ENCODE results near the gene TMEM138. TPM values are rescaled to one million over a fixed set of nuclear protein-coding genes. Genes with fewer than 3 reads are reported as not detected.

The TMEM138 gene
- total RNA-seq, 1 donor from 2014 or later = 30.7 TPM

GRCh38 chr11:61336171-61336935 is 25.8 kb upstream of the TMEM138 start:
- Histone ChIP-seq H3F3A (ENCODE audit: low read depth) (peaks cover 25% of the 10 kb centered on the region), H3K36me3 (no peaks in the 10 kb centered on the region), H3K4me2 (peak overlapping the region; percentile 39), H3K27ac (no peak overlapping the region), H3K9ac (peak overlapping the region; percentile 9), H3K27me3 (no peaks in the 10 kb centered on the region), H3K4me1 (peaks cover 11% of the 10 kb centered on the region), H4K20me1 (ENCODE audit: low read depth) (peaks cover 9% of the 10 kb centered on the region), H3K9me3 (ENCODE audit: low read depth) (no peaks in the 10 kb centered on the region), H3K4me3 (no peak overlapping the region), H2AFZ (replicated peaks) (peak overlapping the region; percentile 80), H3K79me2 (ENCODE audit: low read depth) (peaks cover 26% of the 10 kb centered on the region)
- DNase-seq (ENCODE audit: low spot score) = peak; percentile 92
- peak overlapping the region; percentile 91 for H3K27ac Mint-ChIP-seq
- TF ChIP-seq CTCF (IDR thresholded peaks at IDR 0.05) (peak; percentile 94), EZH2phosphoT487 (IDR thresholded peaks at IDR 0.05) (no peak)
- no peak overlapping the region for H3K4me3 Mint-ChIP-seq
- H3K4me1 Mint-ChIP-seq = peaks cover 32% of the 10 kb centered on the region
- H3K36me3 Mint-ChIP-seq = peaks cover 13% of the 10 kb centered on the region
- H3K27me3 Mint-ChIP-seq (ENCODE audit: insufficient read depth, low read depth) = peaks cover 2% of the 10 kb centered on the region
- H3K9me3 Mint-ChIP-seq = no peaks in the 10 kb centered on the region

- no peaks in the 10 kb centered on the region for H3K36me3 ChIP-seq
- H3K4me3 Mint-ChIP-seq = no peak overlapping the region
- H3K36me3 Mint-ChIP-seq = peaks cover 16% of the 10 kb centered on the region
- H3K27me3 Mint-ChIP-seq (ENCODE audit: insufficient read depth, low read depth) = peaks cover 2% of the 10 kb centered on the region
- no peak overlapping the region for H3K4me3 ChIP-seq
- TF ChIP-seq EZH2phosphoT487 (IDR thresholded peaks at IDR 0.05) = no peak
- TF ChIP-seq EZH2 (IDR thresholded peaks at IDR 0.05) = no peak
- no peak for TF ChIP-seq CTCF (IDR thresholded peaks at IDR 0.05)
- peaks cover 11% of the 10 kb centered on the region for H3K79me2 ChIP-seq (ENCODE audit: low read depth)
- peaks cover 25% of the 10 kb centered on the region for H3F3A ChIP-seq (ENCODE audit: low read depth)
- H4K20me1 ChIP-seq (ENCODE audit: low read depth) = no peaks in the 10 kb centered on the region
- no peak overlapping the region for H2AFZ ChIP-seq (replicated peaks)
- H3K27me3 ChIP-seq = no peaks in the 10 kb centered on the region
- no peak overlapping the region for H3K4me2 ChIP-seq
- peaks cover 3% of the 10 kb centered on the region for H3K4me1 ChIP-seq
- H3K9me3 ChIP-seq (ENCODE audit: low read depth) = no peaks in the 10 kb centered on the region
- H3K27ac ChIP-seq = no peak overlapping the region
- peaks cover 20% of the 10 kb centered on the region for H3K4me1 Mint-ChIP-seq
- DNase-seq (ENCODE audit: low spot score) = no peak
- H3K9ac ChIP-seq = no peak overlapping the region
- H3K9me3 Mint-ChIP-seq = no peaks in the 10 kb centered on the region
- H3K27ac Mint-ChIP-seq = no peak overlapping the region
Observed at GRCh38 chr11:61337706-61338470, 24.3 kb upstream of the TMEM138 start.

- H3K36me3 Mint-ChIP-seq = peaks cover 14% of the 10 kb centered on the region
- H3K27ac Mint-ChIP-seq = no peak overlapping the region
- Histone ChIP-seq H3K27me3 (no peaks in the 10 kb centered on the region), H3K36me3 (no peaks in the 10 kb centered on the region), H3K9me3 (ENCODE audit: low read depth) (no peaks in the 10 kb centered on the region), H3K9ac (no peak overlapping the region), H3K79me2 (ENCODE audit: low read depth) (peaks cover 4% of the 10 kb centered on the region), H3K4me2 (no peak overlapping the region), H3K4me1 (peaks cover under 1% of the 10 kb centered on the region), H3K4me3 (no peak overlapping the region), H3F3A (ENCODE audit: low read depth) (peaks cover 18% of the 10 kb centered on the region), H2AFZ (replicated peaks) (no peak overlapping the region), H4K20me1 (ENCODE audit: low read depth) (no peaks in the 10 kb centered on the region), H3K27ac (no peak overlapping the region)
- TF ChIP-seq EZH2 (IDR thresholded peaks at IDR 0.05) = no peak
- no peak for TF ChIP-seq EZH2phosphoT487 (IDR thresholded peaks at IDR 0.05)
- no peak for TF ChIP-seq CTCF (IDR thresholded peaks at IDR 0.05)
- peaks cover 14% of the 10 kb centered on the region for H3K4me1 Mint-ChIP-seq
- H3K27me3 Mint-ChIP-seq (ENCODE audit: insufficient read depth, low read depth) = peaks cover 2% of the 10 kb centered on the region
- no peak for DNase-seq (ENCODE audit: low spot score)
- no peak overlapping the region for H3K4me3 Mint-ChIP-seq
- H3K9me3 Mint-ChIP-seq = no peaks in the 10 kb centered on the region
Observed at GRCh38 chr11:61338783-61339489, 23.2 kb upstream of the TMEM138 start.
